ENCODE data around the gene BCAR3. TPM values are rescaled to one million over a fixed set of nuclear protein-coding genes. Genes with fewer than 3 reads are reported as not detected.

The BCAR3 gene
- total RNA-seq, result 10 to 100 TPM; 21.3 to 33.3 TPM
- polyA plus RNA-seq, result 10 to 100 TPM; 12.2 to 15.1 TPM
- long read RNA-seq, donor 1, partial matches to known transcripts, result 0 of 1 reads
- long read RNA-seq, donor 1, other reads (novel, unspliced or antisense), result 0 of 1 reads
- long read RNA-seq, donor 2, partial matches to known transcripts, result 0 of 1 reads
- long read RNA-seq, donor 2, other reads (novel, unspliced or antisense), result 0 of 1 reads
- long read RNA-seq, donor 3, partial matches to known transcripts, result 0 of 2 reads
- long read RNA-seq, donor 3, other reads (novel, unspliced or antisense), result 0 of 2 reads
- long read RNA-seq, donor 4, result 0 reads
- long read RNA-seq, donor 5, partial matches to known transcripts, result 0 of 3 reads
- long read RNA-seq, donor 5, other reads (novel, unspliced or antisense), result 0 of 3 reads

DNA sequence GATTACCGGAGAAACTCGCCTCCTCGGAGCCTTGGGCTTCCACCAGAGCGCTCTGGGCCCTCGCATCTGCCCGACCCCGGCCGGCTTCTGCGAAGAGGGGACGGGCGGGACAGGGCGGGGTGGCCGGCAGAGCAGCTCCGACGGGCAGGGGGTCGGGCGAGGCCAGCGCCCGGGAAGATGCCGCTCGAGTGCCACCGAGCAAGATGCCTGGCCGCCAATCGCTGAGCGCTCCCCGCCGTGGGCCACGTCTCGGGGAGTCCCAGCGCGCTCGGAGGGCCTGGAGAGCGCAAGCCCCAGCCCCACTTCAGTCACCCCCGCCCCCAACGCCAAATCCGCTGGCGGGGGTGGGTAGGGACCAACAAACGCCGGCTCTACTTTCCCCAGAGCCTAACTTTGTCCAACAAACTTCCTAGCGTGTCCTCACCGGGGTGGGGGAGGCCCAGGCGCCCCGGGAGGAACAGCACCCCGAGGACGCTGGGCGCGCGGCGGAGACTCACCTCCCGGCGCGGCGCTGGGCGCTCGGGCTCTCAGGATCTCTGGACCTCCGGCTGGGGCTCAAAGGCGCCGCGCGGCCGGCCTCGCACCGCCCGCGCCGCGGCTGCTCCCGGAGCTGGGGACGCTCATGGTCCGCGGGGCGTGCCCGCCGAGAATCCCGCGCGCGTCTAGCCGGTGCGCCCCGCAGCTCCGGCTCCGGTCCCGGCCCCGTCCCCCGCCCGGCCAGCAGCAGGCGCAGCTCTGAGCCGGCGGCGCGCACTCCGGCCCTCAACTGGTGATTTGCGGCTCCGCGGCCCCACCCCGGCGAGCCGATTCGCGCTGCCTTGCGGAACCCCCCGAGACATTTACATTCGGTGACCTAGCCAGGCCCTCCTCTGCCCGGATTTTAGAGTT lies at the start of gene BCAR3:
Gene BCAR3, minus strand, starts transcription at position 737 of the 888 bp plus-strand sequence. CDS start 6,907 bp downstream, outside the sequence.
- TF ChIP-seq, protein P1, sequence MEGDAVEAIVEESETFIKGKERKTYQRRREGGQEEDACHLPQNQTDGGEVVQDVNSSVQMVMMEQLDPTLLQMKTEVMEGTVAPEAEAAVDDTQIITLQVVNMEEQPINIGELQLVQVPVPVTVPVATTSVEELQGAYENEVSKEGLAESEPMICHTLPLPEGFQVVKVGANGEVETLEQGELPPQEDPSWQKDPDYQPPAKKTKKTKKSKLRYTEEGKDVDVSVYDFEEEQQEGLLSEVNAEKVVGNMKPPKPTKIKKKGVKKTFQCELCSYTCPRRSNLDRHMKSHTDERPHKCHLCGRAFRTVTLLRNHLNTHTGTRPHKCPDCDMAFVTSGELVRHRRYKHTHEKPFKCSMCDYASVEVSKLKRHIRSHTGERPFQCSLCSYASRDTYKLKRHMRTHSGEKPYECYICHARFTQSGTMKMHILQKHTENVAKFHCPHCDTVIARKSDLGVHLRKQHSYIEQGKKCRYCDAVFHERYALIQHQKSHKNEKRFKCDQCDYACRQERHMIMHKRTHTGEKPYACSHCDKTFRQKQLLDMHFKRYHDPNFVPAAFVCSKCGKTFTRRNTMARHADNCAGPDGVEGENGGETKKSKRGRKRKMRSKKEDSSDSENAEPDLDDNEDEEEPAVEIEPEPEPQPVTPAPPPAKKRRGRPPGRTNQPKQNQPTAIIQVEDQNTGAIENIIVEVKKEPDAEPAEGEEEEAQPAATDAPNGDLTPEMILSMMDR (IDR thresholded peaks at IDR 0.05; ENCODE audit: control extremely low read depth, extremely low read depth), result no peak
- WGBS, 2 donors, result 1% methylated on average over 83 to 105 of the region's 105 CpGs
- H3K9ac ChIP-seq (ENCODE audit: insufficient read depth in 1 of 2, low read length in 2 of 2), result peak within 1 kb of the TSS; percentile 8 to 59
- H3K4me1 ChIP-seq (ENCODE audit: control insufficient read depth in 5 of 5, insufficient read depth in 5 of 5, low read length in 5 of 5), result peaks cover 0 to 26% (median 16%) of the 10 kb centered on the region in 5 donors
- H3K27ac ChIP-seq (ENCODE audit: low read depth in 1 of 2, low read length in 1 of 2), result peak within 1 kb of the TSS; percentile 89 to 95
- no peaks in the 10 kb centered on the region for H3K9me3 ChIP-seq (ENCODE audit: control insufficient read depth in 4 of 4, insufficient read depth in 3 of 4, low read length in 3 of 4)
- DNase-seq, result peak; percentile 51 to 76 (median 70)
- peak; percentile 87 for ATAC-seq (ENCODE audit: insufficient read depth, low FRiP score)
- peaks cover 0 to 3% (median 0%) of the 10 kb centered on the region in 4 donors for H3K36me3 ChIP-seq (ENCODE audit: control insufficient read depth in 4 of 4, insufficient read depth in 4 of 4, low read length in 4 of 4)
- peak within 1 kb of the TSS; percentile 80 for H3K4me3 ChIP-seq
- peaks cover 0 to 7% (median 0%) of the 10 kb centered on the region in 3 donors for H3K27me3 ChIP-seq (ENCODE audit: control insufficient read depth in 3 of 3, insufficient read depth in 3 of 3, low read length in 2 of 3)

DNA sequence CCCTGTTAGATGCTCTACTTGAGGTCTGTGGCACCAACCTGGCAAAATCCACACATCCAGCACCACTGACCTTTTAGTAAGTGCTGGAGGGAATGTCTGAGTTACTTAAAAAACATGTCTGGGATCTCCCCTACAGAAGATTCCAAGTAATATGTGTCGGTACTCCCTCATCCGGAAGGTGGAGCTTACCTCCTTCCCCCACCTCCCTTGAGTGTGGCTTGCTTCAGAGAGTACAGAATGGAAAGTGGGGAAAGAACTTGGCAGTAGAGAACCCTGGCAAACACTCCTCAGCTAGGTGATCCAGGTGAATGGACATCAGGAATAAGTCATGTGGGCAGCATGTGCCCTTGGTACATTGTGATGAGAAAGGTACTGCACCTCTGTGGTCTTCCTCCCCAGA lies 49.0 kb upstream of the BCAR3 start:
- ATAC-seq (ENCODE audit: insufficient read depth, low FRiP score) (no peak), DNase-seq (no peak)
- Histone ChIP-seq H3K36me3 (ENCODE audit: control insufficient read depth in 4 of 4, insufficient read depth in 4 of 4, low read length in 4 of 4) (no peaks in the 10 kb centered on the region), H3K27ac (ENCODE audit: low read depth in 1 of 2, low read length in 1 of 2) (no peak overlapping the region), H3K9me3 (ENCODE audit: control insufficient read depth in 4 of 4, insufficient read depth in 3 of 4, low read length in 3 of 4) (no peaks in the 10 kb centered on the region), H3K4me3 (no peak overlapping the region), H3K9ac (ENCODE audit: insufficient read depth in 1 of 2, low read length in 2 of 2) (no peak overlapping the region), H3K4me1 (ENCODE audit: control insufficient read depth in 5 of 5, insufficient read depth in 5 of 5, low read length in 5 of 5) (peaks cover 0 to 11% (median 3%) of the 10 kb centered on the region in 5 donors), H3K27me3 (ENCODE audit: control insufficient read depth in 3 of 3, insufficient read depth in 3 of 3, low read length in 2 of 3) (no peaks in the 10 kb centered on the region)
- WGBS, 2 donors, result 76 to 90% methylated on average over 2 of the region's 2 CpGs
- TF ChIP-seq, protein P1 (IDR thresholded peaks at IDR 0.05; ENCODE audit: control extremely low read depth, extremely low read depth), result no peak

DNA sequence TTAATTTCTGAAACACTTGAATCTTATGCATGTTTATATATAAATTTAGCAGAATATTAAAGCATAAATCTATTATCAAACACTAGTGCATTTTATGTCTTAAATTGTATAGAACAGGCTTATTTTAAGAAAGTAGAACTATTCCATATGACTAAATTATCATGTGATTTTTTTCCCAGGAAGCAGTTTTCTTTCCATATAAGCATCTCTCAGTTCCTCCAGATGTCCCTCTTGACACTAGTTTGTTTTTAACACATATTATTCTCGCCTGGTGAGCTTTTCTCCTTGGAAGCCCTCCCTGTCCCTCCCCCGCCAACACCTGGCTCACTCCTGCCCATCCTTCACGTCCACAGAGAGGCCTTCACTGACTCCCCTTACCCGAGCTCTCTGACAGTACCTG lies 48.3 kb upstream of the BCAR3 start:
- no peak for ATAC-seq (ENCODE audit: insufficient read depth, low FRiP score)
- 92 to 95% methylated on average over 4 of the region's 4 CpGs for WGBS, 2 donors
- Histone ChIP-seq H3K4me1 (ENCODE audit: control insufficient read depth in 5 of 5, insufficient read depth in 5 of 5, low read length in 5 of 5) (peaks cover 0 to 11% (median 3%) of the 10 kb centered on the region in 5 donors), H3K9ac (ENCODE audit: insufficient read depth in 1 of 2, low read length in 2 of 2) (no peak overlapping the region), H3K36me3 (ENCODE audit: control insufficient read depth in 4 of 4, insufficient read depth in 4 of 4, low read length in 4 of 4) (no peaks in the 10 kb centered on the region), H3K27me3 (ENCODE audit: control insufficient read depth in 3 of 3, insufficient read depth in 3 of 3, low read length in 2 of 3) (no peaks in the 10 kb centered on the region), H3K9me3 (ENCODE audit: control insufficient read depth in 4 of 4, insufficient read depth in 3 of 4, low read length in 3 of 4) (no peaks in the 10 kb centered on the region), H3K27ac (ENCODE audit: low read depth in 1 of 2, low read length in 1 of 2) (no peak overlapping the region), H3K4me3 (no peak overlapping the region)
- TF ChIP-seq, protein P1 (IDR thresholded peaks at IDR 0.05; ENCODE audit: control extremely low read depth, extremely low read depth), result no peak
- DNase-seq, result no peak
